SK-N-SH treated with all-trans-retinoic acid at 6 μM for 48 hours (cell line): ENCODE data around the gene MIGA1.

ENCODE experiments used
- ATAC-seq: fragments of 200-7000 bp; cut with Tn5 transposase; 3 replicates; pipeline ENCODE4 v1.9.1; 2020; ENCODE audit warnings: mild to moderate bottlenecking, moderate library complexity
- ARNTL ChIP-seq: fragments of 450-650 bp; formaldehyde crosslinking; IDR thresholded peaks from 2 replicates; pipeline ENCODE4 v1.5.0; 2020; ENCODE audit warnings: low read depth, mild to moderate bottlenecking, moderate library complexity, borderline replicate concordance
- BACH2 ChIP-seq: fragments of 250-450 bp; sonication (Bioruptor Pico); IDR thresholded peaks from 2 replicates; pipeline ENCODE4 v1.9.0; 2021; ENCODE audit warnings: mild to moderate bottlenecking, borderline replicate concordance
- CSDC2 ChIP-seq: fragments of 250-450 bp; sonication (Bioruptor Pico); IDR thresholded peaks from 2 replicates; pipeline ENCODE4 v1.5.0; 2020; ENCODE audit warnings: mild to moderate bottlenecking, moderate library complexity
- GLIS3 ChIP-seq: fragments of 250-450 bp; sonication (Bioruptor Pico); IDR thresholded peaks from 2 replicates; pipeline ENCODE4 v1.5.0; 2020; ENCODE audit warnings: mild to moderate bottlenecking, moderate library complexity
- RARB ChIP-seq: fragments of 250-450 bp; sonication (Bioruptor Pico); IDR thresholded peaks from 2 replicates; pipeline ENCODE4 v1.8.0; 2021; ENCODE audit warnings: mild to moderate bottlenecking, moderate library complexity
- SNAI2 ChIP-seq: fragments of 250-450 bp; sonication (Bioruptor Pico); IDR thresholded peaks from 2 replicates; pipeline ENCODE4 v1.5.0; 2020; ENCODE audit warnings: mild to moderate bottlenecking, moderate library complexity
- TCF4 ChIP-seq: fragments of 250-450 bp; sonication (Bioruptor Pico); IDR thresholded peaks from 2 replicates; pipeline ENCODE4 v1.8.0; 2021; ENCODE audit warnings: mild to moderate bottlenecking, moderate library complexity, borderline replicate concordance
- TOX ChIP-seq: fragments of 250-450 bp; sonication (Bioruptor Pico); IDR thresholded peaks from 2 replicates; pipeline ENCODE4 v1.8.0; 2021; ENCODE audit warnings: mild to moderate bottlenecking, moderate library complexity, borderline replicate concordance
- ZC3H10 ChIP-seq: fragments of 250-450 bp; sonication (Bioruptor Pico); IDR thresholded peaks from 2 replicates; pipeline ENCODE4 v1.5.1; 2021; ENCODE audit warnings: mild to moderate bottlenecking, moderate library complexity
- ZFP3 ChIP-seq: fragments of 250-450 bp; sonication (Bioruptor Pico); IDR thresholded peaks from 2 replicates; pipeline ENCODE4 v1.5.0; 2020; ENCODE audit warnings: mild to moderate bottlenecking, moderate library complexity
- ZNF70 ChIP-seq: fragments of 450-650 bp; formaldehyde crosslinking; IDR thresholded peaks from 2 replicates; pipeline ENCODE4 v1.5.0; 2020; ENCODE audit warnings: mild to moderate bottlenecking, moderate library complexity
- ZNF8 ChIP-seq: fragments of 450-650 bp; formaldehyde crosslinking; IDR thresholded peaks from 2 replicates; pipeline ENCODE4 v1.5.0; 2020; ENCODE audit warnings: mild to moderate bottlenecking, moderate library complexity
- TF ChIP-seq, protein P1 (sequence below): fragments of 250-450 bp; sonication (Bioruptor Pico); IDR thresholded peaks from 2 replicates; pipeline ENCODE4 v1.5.1; 2021; ENCODE audit warnings: mild to moderate bottlenecking, moderate library complexity
- TF ChIP-seq, protein P2 (sequence below): fragments of 250-450 bp; sonication (Bioruptor Pico); IDR thresholded peaks from 2 replicates; pipeline ENCODE4 v1.8.0; 2021; ENCODE audit warnings: low read depth, mild to moderate bottlenecking, moderate library complexity, borderline replicate concordance
- TF ChIP-seq, protein P3 (sequence below): fragments of 250-450 bp; sonication (Bioruptor Pico); IDR thresholded peaks from 2 replicates; pipeline ENCODE4 v1.5.0; 2020; ENCODE audit warnings: mild to moderate bottlenecking, moderate library complexity
- TF ChIP-seq, protein P4 (sequence below): fragments of 250-450 bp; sonication (Bioruptor Pico); IDR thresholded peaks from 2 replicates; pipeline ENCODE4 v1.8.0; 2020; ENCODE audit warnings: mild to moderate bottlenecking, moderate library complexity, borderline replicate concordance

MIGA1 gene

DNA sequence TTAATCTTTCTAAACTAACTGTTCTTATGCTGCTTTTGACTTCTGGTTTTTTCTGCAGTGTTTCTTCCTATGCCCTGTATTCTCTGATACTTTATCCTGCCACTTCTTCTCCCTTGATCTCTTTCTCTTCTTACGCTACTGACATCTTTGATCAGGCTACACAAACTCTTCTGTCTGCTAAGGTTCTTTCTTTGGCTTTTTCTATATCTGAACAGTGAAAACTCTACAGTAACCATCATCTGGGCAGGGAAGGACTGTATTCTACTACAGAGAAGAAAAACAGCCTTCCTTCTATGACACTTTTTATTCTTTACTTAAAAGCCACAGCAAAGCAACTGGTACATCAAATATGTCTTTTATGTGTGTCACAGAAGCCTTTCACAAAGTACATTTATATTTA lies 101.6 kb downstream of the MIGA1 start:
- TF ChIP-seq ZNF70 (CRISPR knock-in tag), result no peak
- TF ChIP-seq, protein P1, sequence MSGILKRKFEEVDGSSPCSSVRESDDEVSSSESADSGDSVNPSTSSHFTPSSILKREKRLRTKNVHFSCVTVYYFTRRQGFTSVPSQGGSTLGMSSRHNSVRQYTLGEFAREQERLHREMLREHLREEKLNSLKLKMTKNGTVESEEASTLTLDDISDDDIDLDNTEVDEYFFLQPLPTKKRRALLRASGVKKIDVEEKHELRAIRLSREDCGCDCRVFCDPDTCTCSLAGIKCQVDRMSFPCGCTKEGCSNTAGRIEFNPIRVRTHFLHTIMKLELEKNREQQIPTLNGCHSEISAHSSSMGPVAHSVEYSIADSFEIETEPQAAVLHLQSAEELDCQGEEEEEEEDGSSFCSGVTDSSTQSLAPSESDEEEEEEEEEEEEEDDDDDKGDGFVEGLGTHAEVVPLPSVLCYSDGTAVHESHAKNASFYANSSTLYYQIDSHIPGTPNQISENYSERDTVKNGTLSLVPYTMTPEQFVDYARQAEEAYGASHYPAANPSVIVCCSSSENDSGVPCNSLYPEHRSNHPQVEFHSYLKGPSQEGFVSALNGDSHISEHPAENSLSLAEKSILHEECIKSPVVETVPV (CRISPR knock-in tag), result no peak
- TF ChIP-seq, protein P2, sequence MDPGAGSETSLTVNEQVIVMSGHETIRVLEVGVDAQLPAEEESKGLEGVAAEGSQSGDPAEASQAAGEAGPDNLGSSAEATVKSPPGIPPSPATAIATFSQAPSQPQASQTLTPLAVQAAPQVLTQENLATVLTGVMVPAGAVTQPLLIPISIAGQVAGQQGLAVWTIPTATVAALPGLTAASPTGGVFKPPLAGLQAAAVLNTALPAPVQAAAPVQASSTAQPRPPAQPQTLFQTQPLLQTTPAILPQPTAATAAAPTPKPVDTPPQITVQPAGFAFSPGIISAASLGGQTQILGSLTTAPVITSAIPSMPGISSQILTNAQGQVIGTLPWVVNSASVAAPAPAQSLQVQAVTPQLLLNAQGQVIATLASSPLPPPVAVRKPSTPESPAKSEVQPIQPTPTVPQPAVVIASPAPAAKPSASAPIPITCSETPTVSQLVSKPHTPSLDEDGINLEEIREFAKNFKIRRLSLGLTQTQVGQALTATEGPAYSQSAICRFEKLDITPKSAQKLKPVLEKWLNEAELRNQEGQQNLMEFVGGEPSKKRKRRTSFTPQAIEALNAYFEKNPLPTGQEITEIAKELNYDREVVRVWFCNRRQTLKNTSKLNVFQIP, result no peak
- TF ChIP-seq GLIS3 (CRISPR knock-in tag), result no peak
- no peak for TF ChIP-seq TCF4
- TF ChIP-seq BACH2, result no peak
- TF ChIP-seq, protein P3, sequence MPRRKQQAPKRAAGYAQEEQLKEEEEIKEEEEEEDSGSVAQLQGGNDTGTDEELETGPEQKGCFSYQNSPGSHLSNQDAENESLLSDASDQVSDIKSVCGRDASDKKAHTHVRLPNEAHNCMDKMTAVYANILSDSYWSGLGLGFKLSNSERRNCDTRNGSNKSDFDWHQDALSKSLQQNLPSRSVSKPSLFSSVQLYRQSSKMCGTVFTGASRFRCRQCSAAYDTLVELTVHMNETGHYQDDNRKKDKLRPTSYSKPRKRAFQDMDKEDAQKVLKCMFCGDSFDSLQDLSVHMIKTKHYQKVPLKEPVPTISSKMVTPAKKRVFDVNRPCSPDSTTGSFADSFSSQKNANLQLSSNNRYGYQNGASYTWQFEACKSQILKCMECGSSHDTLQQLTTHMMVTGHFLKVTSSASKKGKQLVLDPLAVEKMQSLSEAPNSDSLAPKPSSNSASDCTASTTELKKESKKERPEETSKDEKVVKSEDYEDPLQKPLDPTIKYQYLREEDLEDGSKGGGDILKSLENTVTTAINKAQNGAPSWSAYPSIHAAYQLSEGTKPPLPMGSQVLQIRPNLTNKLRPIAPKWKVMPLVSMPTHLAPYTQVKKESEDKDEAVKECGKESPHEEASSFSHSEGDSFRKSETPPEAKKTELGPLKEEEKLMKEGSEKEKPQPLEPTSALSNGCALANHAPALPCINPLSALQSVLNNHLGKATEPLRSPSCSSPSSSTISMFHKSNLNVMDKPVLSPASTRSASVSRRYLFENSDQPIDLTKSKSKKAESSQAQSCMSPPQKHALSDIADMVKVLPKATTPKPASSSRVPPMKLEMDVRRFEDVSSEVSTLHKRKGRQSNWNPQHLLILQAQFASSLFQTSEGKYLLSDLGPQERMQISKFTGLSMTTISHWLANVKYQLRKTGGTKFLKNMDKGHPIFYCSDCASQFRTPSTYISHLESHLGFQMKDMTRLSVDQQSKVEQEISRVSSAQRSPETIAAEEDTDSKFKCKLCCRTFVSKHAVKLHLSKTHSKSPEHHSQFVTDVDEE, result no peak
- TF ChIP-seq RARB (CRISPR knock-in tag), result no peak
- TF ChIP-seq, all 23 proteins: peak for 0
- ATAC-seq, result no peak

DNA sequence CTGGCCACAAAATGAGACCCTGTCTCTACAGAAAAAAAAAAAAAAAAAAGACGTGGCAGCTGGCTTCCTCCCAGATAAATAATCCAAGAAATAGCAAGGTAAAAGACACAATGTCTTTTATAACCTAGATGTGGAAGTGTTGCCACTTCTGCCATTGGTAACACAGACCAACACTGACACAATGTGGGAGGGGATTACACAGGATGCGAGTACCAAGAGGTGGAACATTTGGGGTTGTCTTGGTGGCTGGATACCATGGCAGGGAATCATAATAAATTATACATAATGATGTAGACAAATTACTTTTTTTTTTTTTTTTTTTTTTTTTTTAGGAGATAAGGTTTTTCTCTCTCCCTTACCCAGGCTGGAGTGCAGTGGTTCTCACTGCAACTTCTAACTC lies 103.0 kb downstream of the MIGA1 start:
- no peak for ATAC-seq
- no peak for TF ChIP-seq TOX
- TF ChIP-seq ZNF8 (CRISPR knock-in tag), result no peak
- TF ChIP-seq, protein P2, result no peak
- TF ChIP-seq SNAI2 (CRISPR knock-in tag), result no peak
- TF ChIP-seq CSDC2 (CRISPR knock-in tag), result no peak
- TF ChIP-seq, protein P4, sequence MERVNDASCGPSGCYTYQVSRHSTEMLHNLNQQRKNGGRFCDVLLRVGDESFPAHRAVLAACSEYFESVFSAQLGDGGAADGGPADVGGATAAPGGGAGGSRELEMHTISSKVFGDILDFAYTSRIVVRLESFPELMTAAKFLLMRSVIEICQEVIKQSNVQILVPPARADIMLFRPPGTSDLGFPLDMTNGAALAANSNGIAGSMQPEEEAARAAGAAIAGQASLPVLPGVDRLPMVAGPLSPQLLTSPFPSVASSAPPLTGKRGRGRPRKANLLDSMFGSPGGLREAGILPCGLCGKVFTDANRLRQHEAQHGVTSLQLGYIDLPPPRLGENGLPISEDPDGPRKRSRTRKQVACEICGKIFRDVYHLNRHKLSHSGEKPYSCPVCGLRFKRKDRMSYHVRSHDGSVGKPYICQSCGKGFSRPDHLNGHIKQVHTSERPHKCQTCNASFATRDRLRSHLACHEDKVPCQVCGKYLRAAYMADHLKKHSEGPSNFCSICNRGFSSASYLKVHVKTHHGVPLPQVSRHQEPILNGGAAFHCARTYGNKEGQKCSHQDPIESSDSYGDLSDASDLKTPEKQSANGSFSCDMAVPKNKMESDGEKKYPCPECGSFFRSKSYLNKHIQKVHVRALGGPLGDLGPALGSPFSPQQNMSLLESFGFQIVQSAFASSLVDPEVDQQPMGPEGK (CRISPR knock-in tag), result no peak
- no peak for TF ChIP-seq RARB (CRISPR knock-in tag)

DNA sequence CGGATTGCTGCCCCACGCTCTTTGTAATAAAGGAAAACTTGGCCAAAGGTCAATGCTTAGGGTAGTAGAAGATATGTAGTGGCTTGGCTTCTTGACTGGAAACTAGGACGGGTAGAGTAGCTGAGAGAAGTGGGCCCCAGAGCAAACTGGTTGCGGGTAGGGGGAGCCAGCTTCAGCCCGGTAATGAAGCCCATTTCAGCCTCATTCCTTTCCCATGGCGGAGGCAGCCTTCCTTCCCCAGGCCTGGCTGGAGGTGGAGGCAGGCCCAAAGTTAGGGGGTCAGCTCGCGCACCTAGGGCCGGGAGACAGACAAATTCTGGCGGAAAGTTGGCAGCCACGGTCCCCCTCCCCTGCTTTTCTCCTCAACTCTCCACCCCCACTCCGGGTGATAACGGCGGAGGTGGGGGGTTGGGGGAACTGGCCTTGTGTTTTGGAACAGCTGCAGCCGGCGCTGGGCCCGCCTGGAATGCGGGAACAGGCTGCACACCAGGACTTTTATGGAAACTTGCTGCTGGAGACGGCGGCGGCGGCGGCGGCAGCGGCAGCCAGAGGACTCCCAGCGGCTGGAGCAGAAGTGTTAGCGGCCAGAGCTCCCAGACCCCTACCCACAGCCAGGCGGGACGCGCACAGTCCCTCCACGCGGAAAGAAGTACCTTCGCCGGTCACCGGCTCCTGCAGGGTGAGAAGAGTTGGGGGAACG lies 108.8 kb downstream of the MIGA1 start, which contains the start of gene NEXN:
Gene NEXN (plus strand): TSS at position 544 of the 700 bp plus-strand sequence. CDS start 27,483 bp downstream, outside the sequence.
- no peak for TF ChIP-seq ZFP3
- TF ChIP-seq, protein P4 (CRISPR knock-in tag), result no peak
- TF ChIP-seq ZC3H10 (CRISPR knock-in tag), result no peak
- no peak for TF ChIP-seq ZNF70 (CRISPR knock-in tag)
- TF ChIP-seq, protein P1 (CRISPR knock-in tag), result no peak
- TF ChIP-seq SNAI2 (CRISPR knock-in tag), result no peak
- no peak for TF ChIP-seq ARNTL (CRISPR knock-in tag)
- TF ChIP-seq TCF4, result no peak
- TF ChIP-seq, protein P3, result no peak
- no peak for TF ChIP-seq CSDC2 (CRISPR knock-in tag)
- peak; percentile 82 for ATAC-seq
